Endometrium (tissue), 2 donors: Measurements from ENCODE around the gene TIMP3.

Source experiments
- FAIRE-seq: peaks from 2 replicates; lab custom pipeline; 2012; peaks lifted over from hg19 to GRCh38; lab: Jason Lieb, UNC
- donor health status: control.
- donor health status: control.

Gene TIMP3

GRCh38 chr22:32786027-32786418 is 15.5 kb upstream of the TIMP3 start:
- no peak for FAIRE-seq

GRCh38 chr22:32788904-32789624 is 12.4 kb upstream of the TIMP3 start:
- FAIRE-seq = no peak

DNA sequence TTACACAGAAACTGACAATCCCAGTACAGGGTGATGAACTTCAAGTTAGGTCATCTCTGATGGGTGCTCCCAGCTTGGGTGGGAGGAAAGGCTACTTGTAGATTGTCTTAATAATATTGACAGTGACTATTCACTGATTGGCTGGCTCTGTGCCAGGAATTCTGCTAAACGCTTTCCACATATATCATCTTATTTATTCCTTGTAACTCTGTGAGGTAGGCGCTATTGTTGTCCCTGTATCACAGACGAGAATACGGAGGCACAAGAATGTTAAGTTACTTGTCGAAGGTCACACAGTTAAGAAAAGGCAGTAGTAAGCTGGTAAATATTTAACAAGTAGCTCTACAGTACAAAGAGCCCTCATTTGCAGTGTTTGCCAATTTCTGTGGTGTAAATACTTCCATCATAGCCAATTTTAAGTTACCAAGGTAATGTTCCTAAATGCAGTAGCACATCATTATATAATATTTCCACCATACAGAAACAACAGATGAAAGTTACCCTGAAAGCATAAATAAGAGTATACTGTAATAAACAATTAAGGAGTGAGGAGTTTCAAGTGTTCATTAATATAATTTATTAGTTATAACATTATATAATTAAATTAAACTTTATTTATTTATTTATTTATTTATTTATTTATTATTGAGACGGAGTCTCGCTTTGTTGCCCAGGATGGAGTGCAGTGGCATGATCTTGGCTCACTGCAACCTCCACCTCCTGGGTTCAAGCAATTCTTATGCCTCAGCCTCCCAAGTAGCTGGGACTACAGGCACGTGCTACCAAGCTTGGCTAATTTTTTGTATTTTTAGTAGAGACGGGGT is 11.5 kb upstream of the TIMP3 start:
- FAIRE-seq = no peak

DNA sequence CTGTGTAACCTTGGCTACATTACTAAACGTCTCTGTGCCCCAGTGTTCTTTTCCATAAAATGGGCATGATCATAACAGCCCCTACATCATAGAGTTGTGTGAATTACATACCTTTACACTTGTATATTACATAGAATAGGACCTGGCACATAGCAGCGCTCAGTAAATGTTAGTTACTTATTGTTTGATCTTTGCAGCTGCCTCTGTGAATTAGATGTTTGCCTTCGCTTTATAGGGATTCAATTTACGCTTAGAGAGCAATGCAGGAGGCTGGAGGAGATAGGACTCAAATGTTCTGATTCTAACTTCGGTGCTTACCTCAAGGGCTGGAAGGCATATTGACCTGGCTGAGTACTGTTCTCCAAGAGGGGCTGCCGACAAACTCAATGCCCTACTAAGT is 10.4 kb upstream of the TIMP3 start:
- FAIRE-seq = no peak

- FAIRE-seq = no peak
Measured at GRCh38 chr22:32791485-32791884, 10.0 kb upstream of the TIMP3 start.

DNA sequence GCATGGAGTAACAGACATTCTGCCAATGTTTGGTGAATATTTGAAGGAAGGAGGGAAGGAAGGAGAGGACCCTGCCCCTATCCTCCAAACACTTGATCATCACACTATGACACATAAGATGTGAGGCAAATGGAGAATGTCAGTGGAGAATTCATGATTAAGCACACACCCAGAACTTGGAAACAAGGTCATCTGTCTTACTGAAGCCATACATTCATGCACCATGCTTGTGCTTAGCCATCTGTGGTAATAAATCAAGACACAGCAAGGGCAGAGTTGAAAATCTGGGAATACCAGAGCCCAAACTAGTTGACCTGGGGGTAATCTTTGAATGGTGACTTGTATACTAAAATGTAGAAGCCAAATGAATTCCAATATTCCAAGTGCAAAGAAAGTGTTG is 7.9 kb upstream of the TIMP3 start:
- no peak for FAIRE-seq

- no peak for FAIRE-seq
Measured at GRCh38 chr22:32794449-32795213, 6.9 kb upstream of the TIMP3 start.

DNA sequence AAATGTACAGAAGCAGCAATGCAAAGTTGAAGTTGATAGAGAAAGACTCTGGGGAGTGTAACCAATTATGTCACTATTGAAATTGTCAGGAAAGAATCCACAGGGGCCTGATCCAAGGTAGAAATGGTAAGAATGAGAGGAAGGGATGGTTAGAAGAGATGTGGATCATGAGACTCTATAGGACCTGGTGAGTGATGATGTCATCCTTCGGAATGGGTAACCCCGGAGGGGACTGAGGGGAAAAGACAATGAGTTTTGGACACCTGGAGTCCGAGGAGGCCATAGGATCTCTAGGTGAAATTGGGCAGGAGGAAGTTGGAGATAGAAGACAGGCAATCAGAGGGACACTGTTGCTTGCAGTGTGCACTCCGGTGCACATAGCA is 6.3 kb upstream of the TIMP3 start:
- no peak for FAIRE-seq

DNA sequence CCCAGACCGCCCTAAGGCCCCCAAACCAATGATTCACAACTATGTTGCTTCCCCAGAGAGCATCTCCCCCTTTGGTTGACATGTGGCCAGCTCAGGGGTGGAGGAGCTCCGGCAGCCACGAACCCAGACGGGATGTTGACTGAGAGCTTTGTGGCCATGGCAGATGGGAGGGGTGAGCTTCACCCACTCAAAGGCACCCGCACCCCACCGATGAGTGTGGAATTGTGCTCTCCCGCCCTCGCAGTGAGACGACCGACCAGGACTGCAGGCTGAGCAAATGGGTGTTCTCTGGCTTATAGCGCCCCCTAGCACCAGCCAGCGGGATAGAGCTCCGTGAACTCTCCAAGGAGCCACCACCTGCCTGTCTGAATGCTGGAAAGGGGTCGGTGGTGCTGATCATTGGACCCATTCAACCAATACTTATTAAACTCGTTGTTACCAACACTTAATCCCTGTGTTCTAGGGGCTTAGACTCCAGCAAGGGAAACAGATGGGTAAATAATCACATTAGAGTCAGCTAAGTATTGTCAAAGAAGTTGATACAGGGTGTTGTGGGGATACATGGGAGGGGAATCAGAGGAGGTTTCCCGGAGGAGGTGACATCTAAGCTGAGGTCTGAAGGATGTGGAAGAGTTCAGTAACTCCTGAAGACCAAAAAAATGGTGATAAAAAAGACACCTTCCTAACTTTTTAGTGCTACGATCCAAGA is 4.5 kb upstream of the TIMP3 start:
- FAIRE-seq = no peak

GRCh38 chr22:32799496-32799895 is 2.0 kb upstream of the TIMP3 start:
- no peak for FAIRE-seq

GRCh38 chr22:32800158-32800882 is 1.2 kb upstream of the TIMP3 start:
- FAIRE-seq = no peak

GRCh38 chr22:32800994-32801536 is 440 bp upstream of the TIMP3 start:
- FAIRE-seq = no peak

- no peak for FAIRE-seq
Measured at GRCh38 chr22:32802237-32802765, 796 bp downstream of the TIMP3 start.

DNA sequence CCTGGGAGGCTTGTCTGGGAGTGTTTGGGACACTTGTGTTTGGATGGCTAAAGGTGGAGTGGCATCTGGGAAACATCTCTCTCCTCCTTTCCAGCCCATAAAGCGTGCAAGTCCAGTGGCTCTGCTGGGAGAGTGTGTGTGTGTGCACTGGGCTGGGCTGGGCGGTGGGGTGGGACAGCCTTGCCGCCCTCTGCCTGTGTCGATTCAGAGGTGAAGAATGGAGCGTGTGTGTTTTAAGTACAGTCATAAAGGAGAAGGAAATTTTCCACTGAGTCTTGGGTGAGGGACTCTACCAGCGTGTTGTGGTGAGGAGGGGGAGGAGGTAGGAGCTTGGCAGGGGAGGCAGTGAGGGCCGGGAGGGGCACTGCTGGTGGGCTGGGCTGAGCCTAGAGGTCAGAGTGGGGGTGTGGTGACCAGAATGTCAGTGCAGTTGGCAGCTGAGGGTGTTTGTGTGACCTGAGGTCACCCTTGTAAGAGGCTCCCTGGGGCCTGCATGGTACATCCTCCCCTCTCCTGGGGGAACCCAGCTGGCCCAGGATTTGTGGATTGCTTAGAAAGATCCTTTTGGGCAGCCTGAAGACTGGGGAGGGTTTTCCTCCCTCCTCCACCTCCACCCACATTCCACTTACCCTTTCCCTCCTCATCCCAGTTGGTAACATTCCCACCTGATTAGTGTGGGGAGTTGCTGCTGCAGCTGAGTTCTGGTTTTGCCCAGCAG is 1.7 kb downstream of the TIMP3 start:
- FAIRE-seq = no peak

DNA sequence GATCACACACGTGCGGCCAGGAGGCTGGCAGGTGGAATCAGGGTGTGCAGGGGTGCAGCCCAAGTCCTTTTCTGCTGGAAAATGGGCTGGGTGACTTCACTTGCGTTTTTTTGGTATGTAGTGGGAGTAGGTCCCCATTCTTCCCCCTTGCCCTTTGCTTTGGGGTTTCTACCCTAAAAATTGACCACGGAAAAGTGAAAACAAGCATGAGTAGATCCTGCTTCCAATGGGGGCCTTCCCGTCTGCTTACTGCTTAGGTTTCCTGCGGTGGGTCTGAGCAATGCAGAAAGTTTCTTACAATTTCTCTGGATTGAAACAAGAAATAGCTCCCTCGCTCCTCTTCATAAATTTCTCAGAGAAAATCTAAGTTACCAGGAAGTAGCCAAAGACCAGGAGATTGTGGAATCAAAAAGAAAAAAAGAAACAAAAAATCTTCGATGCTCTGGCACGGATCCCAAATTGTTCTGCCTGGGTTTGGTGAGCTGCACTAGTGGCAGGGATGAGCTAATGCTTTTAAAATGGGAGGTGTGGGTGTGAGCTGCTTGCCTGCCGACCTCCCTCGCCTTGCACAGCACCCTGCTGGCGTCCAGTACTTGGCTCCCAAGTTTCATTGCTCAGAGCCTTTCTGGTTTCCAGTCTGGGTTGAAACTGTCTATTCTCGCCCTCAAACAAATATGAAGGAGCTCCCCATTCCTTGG is 2.4 kb downstream of the TIMP3 start:
- FAIRE-seq = no peak

DNA sequence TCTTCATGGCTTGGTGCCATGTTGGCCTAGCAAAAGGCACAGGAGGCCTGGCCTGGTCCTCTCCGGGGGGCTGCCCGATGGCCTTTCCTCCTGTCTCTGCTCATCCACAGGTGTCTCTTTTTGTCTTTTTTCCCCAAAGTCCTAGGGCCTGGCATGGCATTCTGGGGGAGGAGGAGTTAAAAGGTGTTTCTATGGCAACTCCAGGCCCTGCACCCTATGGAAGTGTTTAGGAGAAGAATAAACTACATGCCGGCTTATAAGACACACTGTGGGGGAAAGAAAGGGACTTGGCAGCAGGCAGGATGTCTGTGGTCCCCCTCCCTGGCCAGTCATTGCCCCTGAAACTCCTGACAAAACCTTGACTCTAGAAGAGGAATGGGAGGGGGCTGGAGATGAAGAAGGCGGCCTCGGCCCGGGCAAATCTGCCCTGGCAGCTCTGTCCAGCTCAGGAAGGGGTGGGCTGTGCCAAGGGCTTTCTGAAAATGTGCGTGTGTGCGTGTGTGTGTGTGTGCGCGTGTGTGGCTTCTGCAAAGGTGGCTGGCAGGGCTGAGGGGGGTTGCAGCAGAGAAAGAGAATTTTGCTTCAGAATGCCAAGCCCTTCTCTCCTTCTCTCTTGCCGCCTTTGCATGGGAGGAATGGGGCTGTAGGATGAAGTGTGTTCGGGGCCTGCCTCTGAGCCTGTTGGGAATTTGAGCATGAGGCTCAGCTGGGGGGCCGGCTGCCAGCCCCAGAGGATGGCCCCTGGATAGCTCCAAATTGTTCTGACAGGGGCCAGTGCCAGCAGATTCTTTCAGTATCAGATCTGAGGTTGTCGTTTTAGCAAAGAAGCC is 3.2 kb downstream of the TIMP3 start:
- no peak for FAIRE-seq

DNA sequence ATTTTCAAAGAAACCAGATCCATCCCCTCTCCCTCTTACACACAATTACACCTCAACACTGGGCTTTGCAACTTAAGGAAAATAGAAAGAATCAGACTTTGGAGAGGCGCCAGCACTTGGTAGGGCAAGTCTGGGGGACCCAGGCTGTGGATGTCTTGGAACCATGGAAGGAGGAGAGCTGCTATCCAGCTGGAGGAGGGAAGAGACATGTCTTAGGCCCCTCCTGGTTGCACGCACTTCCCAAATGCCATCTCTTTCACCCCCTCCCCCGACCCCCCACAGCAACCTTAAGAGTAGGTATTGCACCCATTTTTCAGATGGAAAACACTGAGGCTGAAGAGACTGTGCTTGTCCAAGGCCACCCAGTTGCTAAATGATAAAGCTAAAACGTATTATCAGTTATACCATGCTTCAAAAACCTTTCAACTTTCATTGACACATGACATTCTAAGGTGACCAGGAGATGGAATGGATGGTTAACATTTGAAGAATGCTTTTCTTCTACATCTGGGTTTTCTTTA is 3.9 kb downstream of the TIMP3 start:
- no peak for FAIRE-seq

DNA sequence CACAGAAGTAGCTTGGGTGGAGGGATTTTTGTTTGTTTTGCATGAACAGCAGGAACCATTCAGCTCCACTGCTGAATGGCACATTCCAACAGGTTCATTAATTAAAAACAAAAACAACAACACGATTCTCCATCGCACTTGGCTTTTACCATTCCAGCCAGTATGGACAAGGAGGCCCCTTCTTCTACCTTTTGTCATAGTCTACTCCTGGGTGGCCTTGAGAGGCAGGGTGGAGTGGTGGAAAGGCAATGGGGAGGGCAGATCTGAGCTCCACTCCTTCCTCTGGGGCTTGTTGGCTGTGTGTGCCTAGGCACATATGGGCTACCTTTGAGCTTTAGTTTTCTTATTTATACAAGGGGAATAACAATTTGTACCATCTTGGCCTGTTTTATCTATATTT is 4.8 kb downstream of the TIMP3 start:
- FAIRE-seq = no peak

GRCh38 chr22:32808038-32808445 is 6.5 kb downstream of the TIMP3 start:
- no peak for FAIRE-seq
